Measurements from ENCODE around the gene RDM1.
A peak's percentile ranks its signal among the peaks of the same experiment; 100 is the strongest.
"Not testable (repeated sequence)": the region's sequence is repeated elsewhere in the genome, so short reads cannot be mapped to it uniquely, and the experiment has no call there.

The RDM1 gene

DNA sequence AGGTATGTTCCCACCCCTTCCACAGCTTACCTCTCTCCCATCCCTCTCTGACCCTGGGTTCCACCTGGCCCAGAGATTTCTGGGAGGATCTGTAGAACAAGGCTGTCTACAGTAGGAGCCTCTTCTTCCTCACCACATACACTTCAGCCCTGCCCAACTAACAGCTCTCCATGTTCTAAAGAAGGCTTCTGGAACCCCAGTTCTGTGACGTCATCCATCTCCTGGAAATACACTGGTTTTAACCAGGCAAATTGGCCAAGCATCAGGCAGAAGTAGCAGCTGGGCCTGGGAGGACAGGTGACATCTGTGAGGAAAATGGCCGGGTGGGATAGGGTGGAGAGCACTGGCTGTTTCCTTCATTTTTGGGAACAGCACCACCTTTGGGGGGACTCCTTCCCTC lies 13.0 kb upstream of the RDM1 start, which contains the start of gene LYZL6:
LYZL6 (minus strand) TSS at position 177 of the 400 bp plus-strand sequence. CDS start 4,357 bp downstream, outside the sequence.
- TF ChIP-seq LEF1 (IDR thresholded peaks at IDR 0.05; ENCODE audit: borderline replicate concordance), result no peak
- no peak for TF ChIP-seq ELF4 (IDR thresholded peaks at IDR 0.05)
- TF ChIP-seq, protein P1, sequence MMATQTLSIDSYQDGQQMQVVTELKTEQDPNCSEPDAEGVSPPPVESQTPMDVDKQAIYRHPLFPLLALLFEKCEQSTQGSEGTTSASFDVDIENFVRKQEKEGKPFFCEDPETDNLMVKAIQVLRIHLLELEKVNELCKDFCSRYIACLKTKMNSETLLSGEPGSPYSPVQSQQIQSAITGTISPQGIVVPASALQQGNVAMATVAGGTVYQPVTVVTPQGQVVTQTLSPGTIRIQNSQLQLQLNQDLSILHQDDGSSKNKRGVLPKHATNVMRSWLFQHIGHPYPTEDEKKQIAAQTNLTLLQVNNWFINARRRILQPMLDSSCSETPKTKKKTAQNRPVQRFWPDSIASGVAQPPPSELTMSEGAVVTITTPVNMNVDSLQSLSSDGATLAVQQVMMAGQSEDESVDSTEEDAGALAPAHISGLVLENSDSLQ (IDR thresholded peaks at IDR 0.05), result no peak
- TF ChIP-seq FOXK2 (IDR thresholded peaks at IDR 0.05), result no peak
- TF ChIP-seq ARNT (IDR thresholded peaks at IDR 0.05), result no peak
- TF ChIP-seq TARDBP (IDR thresholded peaks at IDR 0.05), result no peak
- no peak for TF ChIP-seq FOXM1 (IDR thresholded peaks at IDR 0.05; ENCODE audit: borderline replicate concordance)
- TF ChIP-seq CTBP1 (IDR thresholded peaks at IDR 0.05; ENCODE audit: borderline replicate concordance), result no peak
- no peak for TF ChIP-seq BHLHE40 (IDR thresholded peaks at IDR 0.05; ENCODE audit: borderline replicate concordance)
- no peak for TF ChIP-seq ZNF384 (IDR thresholded peaks at IDR 0.05)
- no peak for TF ChIP-seq HDGF (IDR thresholded peaks at IDR 0.05; ENCODE audit: borderline replicate concordance)
- TF ChIP-seq SP1 (IDR thresholded peaks at IDR 0.05), result no peak
- no peak for TF ChIP-seq NFRKB (IDR thresholded peaks at IDR 0.05)
- no peak for TF ChIP-seq FOXA1 (IDR thresholded peaks at IDR 0.05)
- no peak for TF ChIP-seq SUZ12 (IDR thresholded peaks at IDR 0.05)
- TF ChIP-seq L3MBTL2 (conservative IDR thresholded peaks at IDR 0.05), result no peak
- POLR2A ChIA-PET, result interaction anchor here (1.5 to 2.2 kb wide), 2 partner anchors 13 to 542 kb away, joined by 4 to 22 read pairs; partner anchors contain the start of gene RDM1

DNA sequence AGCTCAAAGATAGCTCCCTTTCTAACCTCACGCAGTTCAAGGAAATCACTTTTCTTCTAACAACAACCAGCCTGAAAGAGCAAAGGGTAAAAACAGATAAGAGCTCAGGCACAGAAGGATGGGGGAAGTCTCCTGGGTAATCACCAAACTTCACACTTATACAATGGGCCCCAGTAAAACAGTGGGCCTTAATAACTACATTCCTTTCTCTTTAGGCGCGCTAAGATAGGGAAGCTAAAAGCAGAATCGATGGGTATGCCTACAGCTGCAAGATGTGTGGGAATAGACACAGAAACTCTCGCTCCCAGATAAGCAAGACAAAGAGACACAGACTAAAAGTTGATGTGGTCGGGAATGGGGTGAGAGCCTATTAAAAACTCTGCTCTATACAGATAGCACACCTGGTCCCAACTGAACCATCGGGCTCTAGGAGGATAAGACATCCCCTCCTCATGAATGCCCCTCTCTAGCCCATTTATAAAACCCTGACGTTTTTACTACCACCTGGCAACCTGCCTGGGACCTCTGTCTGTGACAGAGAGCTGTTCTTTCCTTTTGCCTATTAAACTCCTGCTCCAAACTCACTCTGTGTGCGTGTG lies 12.1 kb upstream of the RDM1 start:
- TF ChIP-seq, protein P1 (IDR thresholded peaks at IDR 0.05), result peak; percentile 56; the same call in 1 of the 2 replicates
- TF ChIP-seq L3MBTL2 (conservative IDR thresholded peaks at IDR 0.05), result no peak
- POLR2A ChIA-PET, result interaction anchor here (1.5 to 2.2 kb wide), 2 partner anchors 12 to 543 kb away, joined by 4 to 22 read pairs; partner anchors contain the start of gene RDM1
- DNase-seq (ENCODE audit: extremely low spot score), result no peak
- CTCF ChIA-PET, result interaction anchor here (0.6 to 1.2 kb wide), 4 partner anchors 25 to 206 kb away, joined by 3 to 5 read pairs (median 4); no protein-coding TSS in a partner anchor

More for the DNA sequence above, 13.0 kb upstream of the RDM1 start, which contains the start of gene LYZL6:
- DNase-seq (ENCODE audit: extremely low spot score), result no peak
- CTCF ChIA-PET, result interaction anchor here (1.1 to 1.2 kb wide), 2 partner anchors 129 to 205 kb away, joined by 3 to 5 read pairs; no protein-coding TSS in a partner anchor

DNA sequence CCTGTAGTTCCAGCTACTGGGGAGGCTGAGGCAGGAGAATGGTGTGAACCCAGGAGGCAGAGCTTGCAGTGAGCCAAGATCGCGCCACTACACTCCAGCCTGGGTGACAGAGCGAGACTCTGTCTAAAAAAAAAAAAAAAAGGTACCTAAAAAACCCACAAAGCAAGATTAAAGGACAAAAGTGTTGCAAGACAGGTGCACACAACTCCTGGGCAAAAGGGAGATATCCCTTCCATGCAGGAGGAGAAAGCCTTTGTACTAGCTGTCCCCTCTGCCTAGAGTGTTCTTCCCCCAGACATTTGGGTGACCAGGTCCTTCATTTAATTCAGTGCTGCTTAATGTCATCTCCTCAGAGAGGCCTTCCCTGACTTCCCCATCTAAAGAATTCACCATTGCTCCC lies 7.9 kb upstream of the RDM1 start:
- POLR2A ChIA-PET, result interaction anchor here (0.6 kb wide), 1 partner anchor 875 kb away, joined by 3 read pairs; the partner anchor contains the start of gene RFFL
- DNase-seq (ENCODE audit: extremely low spot score); CTCF ChIA-PET: not testable (repeated sequence)

DNA sequence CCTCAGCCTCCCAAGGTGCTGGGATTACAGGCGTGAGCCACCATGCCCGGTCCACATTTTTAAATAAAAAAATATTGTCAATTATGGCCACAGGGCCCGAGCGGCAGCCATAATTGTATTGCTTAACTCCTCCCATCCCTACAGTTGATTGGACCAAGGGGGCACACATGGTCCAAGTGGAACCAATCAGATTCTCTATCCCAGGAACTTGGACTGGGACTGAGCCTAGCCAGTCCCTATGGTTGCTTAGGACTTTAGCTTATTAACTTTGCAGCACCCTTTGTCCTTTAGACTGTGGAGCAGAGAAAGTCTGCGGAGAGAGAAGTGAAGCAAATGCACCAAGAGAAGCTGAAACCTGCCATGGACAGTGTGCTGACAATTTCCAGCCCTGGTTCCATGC lies 5.5 kb upstream of the RDM1 start:
- ChIA-PET CTCF (no interaction called here), POLR2A (no interaction called here)
- DNase-seq (ENCODE audit: extremely low spot score), result no peak
- TF ChIP-seq NFRKB (IDR thresholded peaks at IDR 0.05), result no peak
- TF ChIP-seq SUZ12 (IDR thresholded peaks at IDR 0.05), result no peak
- TF ChIP-seq TARDBP (IDR thresholded peaks at IDR 0.05), result no peak
- no peak for TF ChIP-seq ARNT (IDR thresholded peaks at IDR 0.05)
- TF ChIP-seq FOXA1 (IDR thresholded peaks at IDR 0.05), result no peak
- no peak for TF ChIP-seq BHLHE40 (IDR thresholded peaks at IDR 0.05; ENCODE audit: borderline replicate concordance)
- TF ChIP-seq L3MBTL2 (conservative IDR thresholded peaks at IDR 0.05), result no peak
- TF ChIP-seq SP1 (IDR thresholded peaks at IDR 0.05), result no peak
- no peak for TF ChIP-seq CTBP1 (IDR thresholded peaks at IDR 0.05; ENCODE audit: borderline replicate concordance)
- TF ChIP-seq LEF1 (IDR thresholded peaks at IDR 0.05; ENCODE audit: borderline replicate concordance), result no peak
- TF ChIP-seq FOXM1 (IDR thresholded peaks at IDR 0.05; ENCODE audit: borderline replicate concordance), result no peak
- TF ChIP-seq FOXK2 (IDR thresholded peaks at IDR 0.05), result no peak
- TF ChIP-seq, protein P1 (IDR thresholded peaks at IDR 0.05), result no peak
- no peak for TF ChIP-seq HDGF (IDR thresholded peaks at IDR 0.05; ENCODE audit: borderline replicate concordance)
- TF ChIP-seq ZNF384 (IDR thresholded peaks at IDR 0.05), result no peak
- TF ChIP-seq ELF4 (IDR thresholded peaks at IDR 0.05), result no peak

DNA sequence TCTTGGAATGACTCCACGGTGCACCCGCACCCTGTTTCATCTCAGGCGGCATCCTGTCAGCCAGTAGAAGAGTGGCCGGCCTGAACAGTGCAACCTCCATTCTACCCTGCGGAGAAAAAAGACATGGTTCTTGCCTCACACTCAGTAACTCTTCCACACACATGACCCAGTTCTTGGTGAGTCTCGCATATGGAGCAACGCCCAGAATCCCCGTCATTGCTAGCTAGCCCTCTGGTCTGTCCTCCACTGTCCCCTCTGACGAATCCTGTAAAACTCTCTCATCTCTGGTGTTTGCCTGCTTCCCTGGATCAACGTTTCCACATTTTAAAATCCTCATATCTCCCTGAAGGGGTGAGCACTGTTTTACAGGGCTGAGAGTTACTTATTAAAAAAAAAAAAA lies 4.2 kb upstream of the RDM1 start:
- ChIA-PET POLR2A (no interaction called here), CTCF (no interaction called here)
- TF ChIP-seq FOXA1 (IDR thresholded peaks at IDR 0.05) (no peak), ELF4 (IDR thresholded peaks at IDR 0.05) (no peak), BHLHE40 (IDR thresholded peaks at IDR 0.05; ENCODE audit: borderline replicate concordance) (no peak), NFRKB (IDR thresholded peaks at IDR 0.05) (no peak), FOXK2 (IDR thresholded peaks at IDR 0.05) (no peak)
- TF ChIP-seq, protein P1 (IDR thresholded peaks at IDR 0.05), result no peak
- no peak for DNase-seq (ENCODE audit: extremely low spot score)

DNA sequence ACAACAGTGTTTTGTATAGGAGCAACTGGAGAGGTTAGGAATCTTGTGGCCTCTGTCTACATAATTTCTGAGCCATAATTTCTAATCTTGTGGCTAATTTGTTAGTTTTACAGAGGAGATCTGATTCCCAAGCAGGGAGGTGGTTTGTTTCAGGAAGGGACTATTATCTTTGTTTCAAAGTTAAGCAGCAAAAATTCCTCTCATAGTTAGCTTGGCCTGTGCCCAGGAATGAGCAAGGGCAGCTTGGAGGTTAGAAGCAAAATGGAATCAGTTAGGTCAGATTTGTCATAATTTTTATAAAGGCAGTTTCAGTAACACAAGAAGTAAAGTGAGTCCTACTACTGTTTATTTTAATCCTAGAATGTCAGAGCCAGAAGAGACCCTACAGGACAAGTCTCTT lies 2.0 kb upstream of the RDM1 start:
- ChIA-PET POLR2A (interaction anchor here (1.0 kb wide), 1 partner anchor 611 kb away, joined by 5 read pairs; no protein-coding TSS in a partner anchor), CTCF (no interaction called here)
- no peak for DNase-seq (ENCODE audit: extremely low spot score)
- TF ChIP-seq, protein P1 (IDR thresholded peaks at IDR 0.05), result no peak
- TF ChIP-seq NFRKB (IDR thresholded peaks at IDR 0.05) (no peak), HDGF (IDR thresholded peaks at IDR 0.05; ENCODE audit: borderline replicate concordance) (no peak), L3MBTL2 (conservative IDR thresholded peaks at IDR 0.05) (no peak), ELF4 (IDR thresholded peaks at IDR 0.05) (no peak), ZNF384 (IDR thresholded peaks at IDR 0.05) (no peak), SP1 (IDR thresholded peaks at IDR 0.05) (no peak), TARDBP (IDR thresholded peaks at IDR 0.05) (no peak)
